OCI-M1 (cell line): ENCODE measurements around the gene CST1.

Source experiments
- DNase-seq: peaks from one replicate; lab custom pipeline; 2025; lab: John Stamatoyannopoulos, UW

CST1 gene

GRCh38 chr20:23702021-23702420 is 48.7 kb downstream of the CST1 start:
- no peak for DNase-seq

- DNase-seq = no peak
Observed at GRCh38 chr20:23700931-23701330, 49.8 kb downstream of the CST1 start.

GRCh38 chr20:23697947-23698346 is 52.8 kb downstream of the CST1 start:
- DNase-seq = no peak
